Skin epidermis (tissue), 12 donors: ENCODE measurements around the gene ARRDC2.

Experiments
- H3K27ac ChIP-seq, 21 experiments: fragments of 200-600 bp; sonication (generic) in 11 of 21; one replicate each; pipeline ENCODE4 v1.5.0; 2020; ENCODE audit warnings: mild to moderate bottlenecking in 3 of 21, inconsistent platforms in 2 of 21, moderate library complexity in 2 of 21
- H3K4me3 ChIP-seq, 7 experiments: fragments of 200-600 bp; sonication (generic) in 2 of 7; one replicate each; pipeline ENCODE4 v1.5.0; 2020; ENCODE audit warnings: inconsistent platforms in 2 of 7, mild to moderate bottlenecking in 2 of 7, moderate library complexity in 1 of 7

ARRDC2 gene

GRCh38 chr19:18007917-18008673, at the start of gene ARRDC2:
TSS of gene ARRDC2 (plus strand) at chr19:18008170. CDS start at chr19:18008311, 141 bp downstream.
- Histone ChIP-seq H3K4me3 (peak within 1 kb of the TSS; percentile 34 to 47 (median 44)), H3K27ac (peak within 1 kb of the TSS; percentile 8 to 90 (median 73))

- H3K4me3 ChIP-seq, result no peak overlapping the region
These were observed 43.9 kb upstream of the ARRDC2 start for GRCh38 chr19:17963936-17964691.

GRCh38 chr19:17965370-17966128, 42.4 kb upstream of the ARRDC2 start:
- Histone ChIP-seq H3K27ac (no peak overlapping the region), H3K4me3 (no peak overlapping the region)

More at GRCh38 chr19:17963936-17964691, 43.9 kb upstream of the ARRDC2 start:
- no peak overlapping the region for H3K27ac ChIP-seq

- H3K4me3 ChIP-seq, result no peak overlapping the region
These were observed 41.9 kb upstream of the ARRDC2 start for GRCh38 chr19:17966129-17966483.

GRCh38 chr19:17966550-17967256, 41.3 kb upstream of the ARRDC2 start, which contains the start of gene KCNN1:
TSS of gene KCNN1 (plus strand) at chr19:17967107. CDS start at chr19:17973889, 6,782 bp downstream.
- Histone ChIP-seq H3K4me3 (peak within 1 kb of the TSS in 1 of 7 experiments; percentile 17), H3K27ac (no peak within 1 kb of the TSS)

More at GRCh38 chr19:17966129-17966483, 41.9 kb upstream of the ARRDC2 start:
- no peak overlapping the region for H3K27ac ChIP-seq

- H3K27ac ChIP-seq, result no peak overlapping the region
- peak overlapping the region in 1 of 7 experiments; percentile 17 for H3K4me3 ChIP-seq
These were observed 40.5 kb upstream of the ARRDC2 start for GRCh38 chr19:17967257-17968051.

GRCh38 chr19:17968362-17968761, 39.6 kb upstream of the ARRDC2 start:
- H3K27ac ChIP-seq, result no peak overlapping the region

GRCh38 chr19:17969096-17969792, 38.7 kb upstream of the ARRDC2 start:
- no peak overlapping the region for H3K4me3 ChIP-seq
- no peak overlapping the region for H3K27ac ChIP-seq

More at GRCh38 chr19:17968362-17968761, 39.6 kb upstream of the ARRDC2 start:
- no peak overlapping the region for H3K4me3 ChIP-seq

- Histone ChIP-seq H3K4me3 (no peak overlapping the region), H3K27ac (no peak overlapping the region)
These were observed 35.7 kb upstream of the ARRDC2 start for GRCh38 chr19:17972230-17972629.

- no peak overlapping the region for H3K27ac ChIP-seq
- H3K4me3 ChIP-seq, result no peak overlapping the region
These were observed 34.2 kb upstream of the ARRDC2 start for GRCh38 chr19:17973759-17974158.

GRCh38 chr19:17974551-17974950, 33.4 kb upstream of the ARRDC2 start:
- Histone ChIP-seq H3K27ac (no peak overlapping the region), H3K4me3 (no peak overlapping the region)

- Histone ChIP-seq H3K4me3 (no peak overlapping the region), H3K27ac (no peak overlapping the region)
These were observed 32.9 kb upstream of the ARRDC2 start for GRCh38 chr19:17975032-17975431.

- Histone ChIP-seq H3K4me3 (no peak overlapping the region), H3K27ac (no peak overlapping the region)
These were observed 30.9 kb upstream of the ARRDC2 start for GRCh38 chr19:17977021-17977420.

- no peak overlapping the region for H3K27ac ChIP-seq
- no peak overlapping the region for H3K4me3 ChIP-seq
These were observed 30.5 kb upstream of the ARRDC2 start for GRCh38 chr19:17977488-17977887.

GRCh38 chr19:17981611-17982010, 26.4 kb upstream of the ARRDC2 start:
- H3K27ac ChIP-seq, result no peak overlapping the region
- no peak overlapping the region for H3K4me3 ChIP-seq

GRCh38 chr19:17982430-17982829, 25.5 kb upstream of the ARRDC2 start:
- no peak overlapping the region for H3K27ac ChIP-seq
- no peak overlapping the region for H3K4me3 ChIP-seq

GRCh38 chr19:17985037-17985818, 22.7 kb upstream of the ARRDC2 start:
- H3K27ac ChIP-seq, result no peak overlapping the region
- no peak overlapping the region for H3K4me3 ChIP-seq
